ENCODE data around the gene SLC9A8.
A peak's percentile ranks its signal among the peaks of the same experiment; 100 is the strongest.

Gene SLC9A8

GRCh38 chr20:49915118-49915379, 102.4 kb downstream of the SLC9A8 start:
- Histone ChIP-seq H3K27ac (ENCODE audit: extremely low read depth, low read depth, low read length) (peak overlapping the region; percentile 99), H3K9me3 (ENCODE audit: control insufficient read depth, insufficient read depth, low read depth, low read length) (no peaks in the 10 kb centered on the region), H3K36me3 (ENCODE audit: control insufficient read depth in 2 of 2, insufficient read depth in 1 of 2, low read length in 2 of 2) (peaks cover 0 to 4% of the 10 kb centered on the region in 2 experiments; a peak in 1 of 3 replicates), H3K4me3 (ENCODE audit: low read depth, low read length) (peak overlapping the region; percentile 99), H3K4me1 (ENCODE audit: control insufficient read depth, insufficient read depth, low read length) (no peaks in the 10 kb centered on the region)
- TF ChIP-seq ZBTB20 (tag by site-specific recombination; IDR thresholded peaks at IDR 0.05) (peak; percentile 83), IKZF3 (tag by site-specific recombination; IDR thresholded peaks at IDR 0.05) (no peak), ZNF335 (tag by site-specific recombination; conservative IDR thresholded peaks at IDR 0.05) (peak; percentile 82), ZNF449 (tag by site-specific recombination; IDR thresholded peaks at IDR 0.05) (0 out of 2 replicates have a peak, but pooled peaks have one; percentile 26), SCRT2 (tag by site-specific recombination; IDR thresholded peaks at IDR 0.05) (peak; percentile 71; the same call in 1 of the 2 replicates), ZNF596 (tag by site-specific recombination; IDR thresholded peaks at IDR 0.05) (no peak), CTCF (tag by site-specific recombination; IDR thresholded peaks at IDR 0.05) (peak; percentile 46), OVOL3 (tag by site-specific recombination; IDR thresholded peaks at IDR 0.05) (no peak), ZSCAN5A (tag by site-specific recombination; IDR thresholded peaks at IDR 0.05) (no peak), MEIS1 (CRISPR knock-in tag; IDR thresholded peaks at IDR 0.05; ENCODE audit: borderline replicate concordance) (no peak), SP3 (tag by site-specific recombination; IDR thresholded peaks at IDR 0.05) (no peak), ZBTB10 (tag by site-specific recombination; IDR thresholded peaks at IDR 0.05) (peak; percentile 19; the same call in 1 of the 2 replicates), SETDB1 (IDR thresholded peaks at IDR 0.05; ENCODE audit: insufficient read length, low read length) (no peak), YY1 (tag by site-specific recombination; IDR thresholded peaks at IDR 0.05) (no peak), ZNF692 (tag by site-specific recombination; IDR thresholded peaks at IDR 0.05) (peak; percentile 31; the same call in 1 of the 2 replicates), GLIS2 (tag by site-specific recombination; IDR thresholded peaks at IDR 0.05) (peak; percentile 29; the same call in 1 of the 2 replicates), ZNF26 (tag by site-specific recombination; IDR thresholded peaks at IDR 0.05) (no peak)
- CTCF ChIA-PET = interaction anchor here (0.5 to 0.9 kb wide), 3 partner anchors 18 to 69 kb away, joined by 3 to 5 read pairs (median 4); no protein-coding TSS in a partner anchor
- POLR2A ChIA-PET = interaction anchor here (0.6 to 2.0 kb wide), 3 partner anchors 11 to 23 kb away, joined by 3 to 11 read pairs (median 3); partner anchors contain the start of gene RNF114

Data from HEK293 (cell line).